ENCODE measurements around the gene CNDP2. TPM values are rescaled to one million over a fixed set of nuclear protein-coding genes. Genes with fewer than 3 reads are reported as not detected.

CNDP2 gene
- total RNA-seq, 4 donors from 2014 or later: 37.5 to 48.9 (median 48.0) TPM

- no peak for ATAC-seq
- WGBS, 2 donors (ENCODE audit: low coverage in 1 of 2): 93 to 94% methylated on average over 10 to 13 of the region's 35 CpGs
- Histone ChIP-seq H3K4me3 (no peak overlapping the region), H3K9me3 (no peaks in the 10 kb centered on the region), H3K27ac (no peak overlapping the region), H3K27me3 (no peaks in the 10 kb centered on the region), H3K36me3 (peaks cover 0 to 98% of the 10 kb centered on the region in 2 donors), H3K4me1 (no peaks in the 10 kb centered on the region)
- TF ChIP-seq, protein P1, sequence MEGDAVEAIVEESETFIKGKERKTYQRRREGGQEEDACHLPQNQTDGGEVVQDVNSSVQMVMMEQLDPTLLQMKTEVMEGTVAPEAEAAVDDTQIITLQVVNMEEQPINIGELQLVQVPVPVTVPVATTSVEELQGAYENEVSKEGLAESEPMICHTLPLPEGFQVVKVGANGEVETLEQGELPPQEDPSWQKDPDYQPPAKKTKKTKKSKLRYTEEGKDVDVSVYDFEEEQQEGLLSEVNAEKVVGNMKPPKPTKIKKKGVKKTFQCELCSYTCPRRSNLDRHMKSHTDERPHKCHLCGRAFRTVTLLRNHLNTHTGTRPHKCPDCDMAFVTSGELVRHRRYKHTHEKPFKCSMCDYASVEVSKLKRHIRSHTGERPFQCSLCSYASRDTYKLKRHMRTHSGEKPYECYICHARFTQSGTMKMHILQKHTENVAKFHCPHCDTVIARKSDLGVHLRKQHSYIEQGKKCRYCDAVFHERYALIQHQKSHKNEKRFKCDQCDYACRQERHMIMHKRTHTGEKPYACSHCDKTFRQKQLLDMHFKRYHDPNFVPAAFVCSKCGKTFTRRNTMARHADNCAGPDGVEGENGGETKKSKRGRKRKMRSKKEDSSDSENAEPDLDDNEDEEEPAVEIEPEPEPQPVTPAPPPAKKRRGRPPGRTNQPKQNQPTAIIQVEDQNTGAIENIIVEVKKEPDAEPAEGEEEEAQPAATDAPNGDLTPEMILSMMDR (IDR thresholded peaks at IDR 0.05): no peak
- TF ChIP-seq EP300 (IDR thresholded peaks at IDR 0.05) (no peak), POLR2AphosphoS5 (IDR thresholded peaks at IDR 0.05) (no peak), POLR2A (IDR thresholded peaks at IDR 0.05) (no peak)
Observed at GRCh38 chr18:74516271-74517235, 20.4 kb downstream of the CNDP2 start.

GRCh38 chr18:74517236-74517630 is 21.1 kb downstream of the CNDP2 start:
- no peak overlapping the region for H3K4me3 ChIP-seq
- no peaks in the 10 kb centered on the region for H3K4me1 ChIP-seq
- no peak for ATAC-seq
- H3K27ac ChIP-seq: no peak overlapping the region
- peaks cover 0 to 98% of the 10 kb centered on the region in 2 donors for H3K36me3 ChIP-seq
- no peak for TF ChIP-seq POLR2A (IDR thresholded peaks at IDR 0.05)
- no peak for TF ChIP-seq EP300 (IDR thresholded peaks at IDR 0.05)
- TF ChIP-seq, protein P1 (IDR thresholded peaks at IDR 0.05): no peak
- no peak for TF ChIP-seq POLR2AphosphoS5 (IDR thresholded peaks at IDR 0.05)
- H3K9me3 ChIP-seq: no peaks in the 10 kb centered on the region
- no peaks in the 10 kb centered on the region for H3K27me3 ChIP-seq
- WGBS, 2 donors (ENCODE audit: low coverage in 1 of 2): 88% methylated on average over 13 of the region's 15 CpGs; no CpG with 5 or more reads in 1 of the 2 donors

DNA sequence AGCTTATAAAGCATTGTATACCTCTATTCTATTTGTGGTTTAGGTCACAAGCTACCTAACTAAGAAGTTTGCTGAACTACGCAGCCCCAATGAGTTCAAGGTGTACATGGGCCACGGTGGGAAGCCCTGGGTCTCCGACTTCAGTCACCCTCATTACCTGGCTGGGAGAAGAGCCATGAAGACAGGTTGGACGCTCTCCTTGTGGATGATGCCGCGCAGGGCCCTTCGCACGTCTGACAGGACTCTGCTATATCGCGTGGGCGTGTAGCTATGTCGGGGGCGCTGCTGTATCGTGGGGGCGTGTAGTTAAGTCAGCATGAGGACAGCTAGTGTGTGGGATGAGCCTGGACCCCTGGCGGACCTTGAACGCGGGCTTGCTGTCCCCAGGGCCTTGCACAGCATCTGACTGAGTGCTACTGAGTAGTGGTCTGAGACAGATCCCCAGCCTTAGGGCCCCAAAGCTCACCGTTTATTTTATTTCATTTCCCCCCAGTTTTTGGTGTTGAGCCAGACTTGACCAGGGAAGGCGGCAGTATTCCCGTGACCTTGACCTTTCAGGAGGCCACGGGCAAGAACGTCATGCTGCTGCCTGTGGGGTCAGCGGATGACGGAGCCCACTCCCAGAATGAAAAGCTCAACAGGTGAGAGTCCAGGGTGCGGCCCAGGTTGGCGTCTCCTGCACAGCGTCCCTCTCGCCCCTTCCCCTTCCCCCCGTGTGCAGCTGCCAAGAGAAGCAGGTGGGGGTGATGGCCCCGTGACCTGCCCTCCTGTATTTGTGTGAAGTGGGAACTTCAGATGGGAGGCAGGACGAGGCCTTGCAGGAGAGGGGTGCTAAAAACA is 22.5 kb downstream of the CNDP2 start:
- Histone ChIP-seq H3K4me1 (no peaks in the 10 kb centered on the region), H3K27ac (no peak overlapping the region), H3K4me3 (no peak overlapping the region), H3K27me3 (no peaks in the 10 kb centered on the region), H3K9me3 (no peaks in the 10 kb centered on the region), H3K36me3 (peaks cover 0 to 91% of the 10 kb centered on the region in 2 donors)
- 77 to 86% methylated on average over 2 to 10 of the region's 32 CpGs for WGBS, 2 donors (ENCODE audit: low coverage in 1 of 2)
- ATAC-seq: no peak
- TF ChIP-seq POLR2AphosphoS5 (IDR thresholded peaks at IDR 0.05): no peak
- no peak for TF ChIP-seq EP300 (IDR thresholded peaks at IDR 0.05)
- TF ChIP-seq, protein P1 (IDR thresholded peaks at IDR 0.05): no peak
- no peak for TF ChIP-seq POLR2A (IDR thresholded peaks at IDR 0.05)

DNA sequence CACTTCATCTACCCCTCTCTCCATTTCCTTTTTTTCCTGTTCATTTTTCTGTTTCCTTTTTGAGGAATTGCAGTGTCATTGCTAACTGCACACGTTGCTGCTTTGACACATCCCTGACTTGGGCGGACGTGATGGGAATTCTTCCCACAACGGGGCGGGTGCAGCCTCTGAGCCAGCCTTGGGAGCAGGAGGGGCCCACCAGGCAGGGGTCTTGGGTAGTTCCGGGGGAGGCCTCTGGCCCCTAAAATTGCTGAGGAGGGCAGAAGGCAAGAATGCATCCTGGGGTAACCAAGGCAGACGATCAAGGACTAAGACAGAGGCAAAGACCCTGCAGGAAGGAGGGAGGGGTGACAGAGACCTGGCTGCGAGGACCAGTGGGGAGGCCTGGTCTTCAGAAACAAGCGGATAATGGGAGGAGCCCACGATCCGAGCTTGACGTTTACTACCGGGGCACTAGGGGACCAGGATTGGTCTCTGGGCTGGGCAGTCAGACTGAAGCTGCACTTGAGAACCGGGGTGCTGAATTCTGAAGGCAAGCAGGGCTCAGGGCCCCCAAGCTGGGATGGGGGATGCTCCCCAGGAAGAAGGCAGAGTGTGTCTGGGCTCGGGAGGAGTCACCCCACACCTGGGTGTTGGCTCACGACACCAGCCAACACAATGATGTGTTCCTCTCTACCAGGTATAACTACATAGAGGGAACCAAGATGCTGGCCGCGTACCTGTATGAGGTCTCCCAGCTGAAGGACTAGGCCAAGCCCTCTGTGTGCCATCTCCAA is 23.3 kb downstream of the CNDP2 start:
- no peak for ATAC-seq
- no peak for TF ChIP-seq POLR2A (IDR thresholded peaks at IDR 0.05)
- no peak for TF ChIP-seq POLR2AphosphoS5 (IDR thresholded peaks at IDR 0.05)
- no peak for TF ChIP-seq EP300 (IDR thresholded peaks at IDR 0.05)
- TF ChIP-seq, protein P1 (IDR thresholded peaks at IDR 0.05): no peak
- H3K9me3 ChIP-seq: no peaks in the 10 kb centered on the region
- H3K4me3 ChIP-seq: no peak overlapping the region
- 90 to 98% methylated on average over 7 to 9 of the region's 18 CpGs for WGBS, 2 donors (ENCODE audit: low coverage in 1 of 2)
- H3K4me1 ChIP-seq: no peaks in the 10 kb centered on the region
- no peak overlapping the region for H3K27ac ChIP-seq
- peaks cover 0 to 85% of the 10 kb centered on the region in 2 donors for H3K36me3 ChIP-seq
- no peaks in the 10 kb centered on the region for H3K27me3 ChIP-seq
